Osteocyte (in vitro differentiated cells): ENCODE data around the gene NAGPA. TPM values are rescaled to one million over a fixed set of nuclear protein-coding genes. Genes with fewer than 3 reads are reported as not detected.

Experiments used
- DNase-seq: peaks from one replicate; pipeline ENCODE4 v3.0.0; 2021; ENCODE audit warnings: mixed read lengths; ENCODE audit not compliant: unreplicated experiment; ENCODE audit errors: extremely low spot score
- H3K27ac Mint-ChIP-seq: one replicate; pipeline ENCODE4 v1.8.0; 2021; ENCODE audit warnings: mild to moderate bottlenecking, mixed read lengths; ENCODE audit not compliant: unreplicated experiment
- H3K27me3 Mint-ChIP-seq: one replicate; pipeline ENCODE4 v1.8.0; 2021; ENCODE audit warnings: mixed read lengths; ENCODE audit not compliant: unreplicated experiment
- H3K36me3 Mint-ChIP-seq: one replicate; pipeline ENCODE4 v1.8.0; 2021; ENCODE audit warnings: mixed read lengths; ENCODE audit not compliant: unreplicated experiment
- H3K4me1 Mint-ChIP-seq: one replicate; pipeline ENCODE4 v1.8.0; 2021; ENCODE audit warnings: mixed read lengths; ENCODE audit not compliant: unreplicated experiment
- H3K4me3 Mint-ChIP-seq: one replicate; pipeline ENCODE4 v1.8.0; 2021; ENCODE audit warnings: mild to moderate bottlenecking, moderate library complexity, mixed read lengths; ENCODE audit not compliant: unreplicated experiment
- H3K9me3 Mint-ChIP-seq: one replicate; pipeline ENCODE4 v1.8.0; 2021; ENCODE audit warnings: mixed read lengths; ENCODE audit not compliant: unreplicated experiment
- total RNA-seq: library from RNA; stranded (reverse); gene quantifications from 2 replicates; pipeline ENCODE4 v1.2.1, GENCODE V29; 2021
- TF ChIP-seq, protein P1 (sequence below): fragments of 200-600 bp; sonication (generic); IDR thresholded peaks from 2 replicates; pipeline ENCODE4 v1.5.0; 2021; ENCODE audit warnings: antibody characterized with exemption, mild to moderate bottlenecking, moderate library complexity

The NAGPA gene
- total RNA-seq, 1 donor from 2014 or later = 19.9 TPM

DNA sequence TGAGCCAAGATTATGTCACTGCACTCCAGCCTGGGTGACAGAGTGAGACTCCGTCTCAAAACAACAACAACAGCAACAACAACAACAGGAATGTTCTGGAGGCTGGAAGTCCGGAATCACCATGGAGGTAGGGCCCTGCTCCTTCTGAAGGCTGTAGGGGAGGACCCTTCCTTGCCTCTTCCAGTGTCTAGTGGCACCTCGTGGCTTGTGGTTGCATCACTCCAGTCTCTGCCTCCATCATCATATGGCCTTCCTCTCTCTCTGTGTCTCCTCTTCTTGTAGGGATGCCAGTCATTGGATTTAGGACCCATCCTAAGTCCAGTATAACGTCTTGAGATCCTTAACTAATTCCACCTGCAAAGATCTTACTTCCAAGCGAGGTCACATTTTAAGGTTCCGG lies 14.0 kb downstream of the NAGPA start:
- Mint-ChIP-seq H3K27me3 (peaks cover 5% of the 10 kb centered on the region), H3K9me3 (no peaks in the 10 kb centered on the region), H3K27ac (no peak overlapping the region), H3K36me3 (no peaks in the 10 kb centered on the region), H3K4me1 (no peaks in the 10 kb centered on the region), H3K4me3 (no peak overlapping the region)
- TF ChIP-seq, protein P1, sequence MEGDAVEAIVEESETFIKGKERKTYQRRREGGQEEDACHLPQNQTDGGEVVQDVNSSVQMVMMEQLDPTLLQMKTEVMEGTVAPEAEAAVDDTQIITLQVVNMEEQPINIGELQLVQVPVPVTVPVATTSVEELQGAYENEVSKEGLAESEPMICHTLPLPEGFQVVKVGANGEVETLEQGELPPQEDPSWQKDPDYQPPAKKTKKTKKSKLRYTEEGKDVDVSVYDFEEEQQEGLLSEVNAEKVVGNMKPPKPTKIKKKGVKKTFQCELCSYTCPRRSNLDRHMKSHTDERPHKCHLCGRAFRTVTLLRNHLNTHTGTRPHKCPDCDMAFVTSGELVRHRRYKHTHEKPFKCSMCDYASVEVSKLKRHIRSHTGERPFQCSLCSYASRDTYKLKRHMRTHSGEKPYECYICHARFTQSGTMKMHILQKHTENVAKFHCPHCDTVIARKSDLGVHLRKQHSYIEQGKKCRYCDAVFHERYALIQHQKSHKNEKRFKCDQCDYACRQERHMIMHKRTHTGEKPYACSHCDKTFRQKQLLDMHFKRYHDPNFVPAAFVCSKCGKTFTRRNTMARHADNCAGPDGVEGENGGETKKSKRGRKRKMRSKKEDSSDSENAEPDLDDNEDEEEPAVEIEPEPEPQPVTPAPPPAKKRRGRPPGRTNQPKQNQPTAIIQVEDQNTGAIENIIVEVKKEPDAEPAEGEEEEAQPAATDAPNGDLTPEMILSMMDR = no peak
- no peak for DNase-seq

DNA sequence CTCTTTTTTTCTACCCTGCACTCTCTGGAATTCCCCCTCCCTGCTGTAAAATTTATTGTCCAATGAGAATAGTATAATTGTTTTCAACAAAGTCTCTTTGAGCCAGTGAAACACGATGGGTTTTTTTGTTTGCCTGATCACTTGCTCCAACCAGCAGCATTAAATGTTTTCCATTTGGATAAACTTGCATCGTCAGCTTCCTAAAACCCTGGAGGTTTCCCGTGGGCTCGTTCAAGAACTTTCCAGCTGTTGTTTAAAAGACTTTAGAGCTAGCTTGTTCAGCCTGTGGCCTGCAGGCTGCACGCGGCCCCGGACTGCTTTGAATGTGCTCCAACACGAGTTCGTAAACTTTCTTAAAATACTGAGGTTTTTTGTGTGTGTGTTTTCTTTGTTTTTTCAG lies 14.9 kb downstream of the NAGPA start:
- Mint-ChIP-seq H3K4me1 (no peaks in the 10 kb centered on the region), H3K4me3 (no peak overlapping the region), H3K27me3 (peaks cover 5% of the 10 kb centered on the region), H3K36me3 (no peaks in the 10 kb centered on the region), H3K27ac (no peak overlapping the region), H3K9me3 (no peaks in the 10 kb centered on the region)
- DNase-seq = no peak
- TF ChIP-seq, protein P1 = no peak

DNA sequence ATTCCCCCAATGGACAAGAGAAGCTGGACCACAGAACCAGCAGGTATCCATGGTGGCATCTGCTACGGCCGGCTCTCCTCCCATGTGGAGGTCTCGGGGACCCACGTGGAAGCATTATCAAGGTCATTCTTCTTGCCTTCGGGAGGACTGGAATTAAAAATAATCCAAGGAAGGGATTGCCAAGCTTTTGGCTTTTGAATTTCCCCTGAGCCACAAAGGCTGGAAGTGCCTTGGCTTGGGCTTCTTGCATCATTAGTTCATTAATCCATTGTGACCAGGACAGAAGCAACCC lies 16.1 kb downstream of the NAGPA start:
- H3K4me3 Mint-ChIP-seq = no peak overlapping the region
- peaks cover 5% of the 10 kb centered on the region for H3K27me3 Mint-ChIP-seq
- H3K4me1 Mint-ChIP-seq = no peaks in the 10 kb centered on the region
- no peak overlapping the region for H3K27ac Mint-ChIP-seq
- H3K9me3 Mint-ChIP-seq = no peaks in the 10 kb centered on the region
- TF ChIP-seq, protein P1 = no peak
- H3K36me3 Mint-ChIP-seq = no peaks in the 10 kb centered on the region
- no peak for DNase-seq

DNA sequence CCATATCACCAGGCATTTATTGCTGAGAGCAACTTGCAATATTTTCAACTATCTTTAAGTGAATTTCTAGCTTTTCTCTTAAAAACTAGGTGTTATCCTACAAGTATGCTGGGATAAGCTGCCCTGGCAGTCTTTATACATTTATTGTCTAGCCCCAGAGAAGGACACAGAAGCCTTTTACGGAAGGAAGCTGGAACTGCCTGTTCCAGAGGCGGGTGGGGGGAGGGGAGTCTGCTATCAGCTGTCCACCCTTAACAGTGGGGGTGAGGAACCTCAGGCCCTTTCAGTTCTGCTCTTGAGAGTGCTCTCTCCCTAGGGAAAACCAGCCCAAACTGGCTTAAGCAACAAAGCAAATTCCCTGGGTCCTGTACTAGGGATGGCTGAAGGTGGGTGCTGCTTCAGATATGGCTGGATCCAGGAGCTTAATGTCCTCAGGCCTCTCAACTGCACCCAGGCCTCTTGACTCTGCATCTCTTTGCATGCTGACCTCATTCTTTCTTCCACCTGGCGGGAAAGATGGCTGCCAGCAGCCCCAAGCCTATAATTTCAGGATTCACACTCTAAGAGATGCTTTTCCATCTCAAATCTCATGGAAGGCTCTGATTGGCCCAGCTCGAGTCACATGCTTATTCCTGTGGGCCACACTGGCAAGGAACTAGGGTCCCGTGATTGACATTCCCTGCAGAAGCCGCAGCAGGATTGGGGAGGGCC lies 16.6 kb downstream of the NAGPA start:
- Mint-ChIP-seq H3K27me3 (peaks cover 5% of the 10 kb centered on the region), H3K9me3 (no peaks in the 10 kb centered on the region), H3K27ac (no peak overlapping the region), H3K36me3 (no peaks in the 10 kb centered on the region), H3K4me3 (no peak overlapping the region), H3K4me1 (no peaks in the 10 kb centered on the region)
- TF ChIP-seq, protein P1 = no peak
- DNase-seq = no peak

DNA sequence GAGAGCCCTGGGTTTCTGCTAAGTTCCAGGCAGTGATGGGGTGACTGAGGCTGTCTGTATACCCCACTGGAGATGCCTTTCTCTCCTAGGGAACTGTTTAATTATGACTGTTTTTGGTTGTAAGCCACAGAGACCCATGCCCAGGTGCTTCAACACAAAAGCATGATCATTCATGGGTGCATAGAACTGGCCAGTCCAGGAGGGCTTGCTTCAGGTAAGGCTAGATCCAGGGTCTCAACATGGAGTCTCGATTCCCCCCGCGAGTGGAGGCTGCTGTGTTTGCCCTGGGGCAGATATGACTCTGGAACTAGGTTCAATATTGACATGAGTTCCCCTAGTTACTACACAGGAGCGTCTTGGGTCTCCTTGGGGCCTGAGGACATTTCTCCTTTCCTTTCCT lies 17.8 kb downstream of the NAGPA start:
- TF ChIP-seq, protein P1 = no peak
- Mint-ChIP-seq H3K4me1 (no peaks in the 10 kb centered on the region), H3K27ac (no peak overlapping the region), H3K36me3 (no peaks in the 10 kb centered on the region), H3K27me3 (peaks cover 5% of the 10 kb centered on the region), H3K4me3 (no peak overlapping the region), H3K9me3 (no peaks in the 10 kb centered on the region)
- no peak for DNase-seq
